Measurements from ENCODE around the gene NSMCE4A.

DNA sequence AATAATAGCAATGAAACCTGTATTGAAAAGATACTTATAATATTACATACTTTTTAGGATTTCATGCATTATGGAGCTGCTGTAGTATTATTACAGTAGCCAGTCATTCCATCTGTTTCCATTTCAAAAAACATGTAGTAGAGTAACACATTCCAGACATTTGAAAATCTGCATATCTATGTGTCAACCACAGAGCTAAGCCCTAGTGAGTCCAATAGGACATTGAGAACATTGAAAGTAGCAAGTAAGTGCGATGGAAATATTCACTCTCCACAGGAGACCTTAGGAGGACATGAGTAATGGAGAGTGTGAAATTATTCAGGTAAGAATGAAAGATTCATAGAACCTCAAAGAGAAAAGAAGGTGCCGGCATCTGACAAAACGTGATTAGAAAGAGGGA, 15.3 kb downstream of the NSMCE4A start:
- TF ChIP-seq, protein P1, sequence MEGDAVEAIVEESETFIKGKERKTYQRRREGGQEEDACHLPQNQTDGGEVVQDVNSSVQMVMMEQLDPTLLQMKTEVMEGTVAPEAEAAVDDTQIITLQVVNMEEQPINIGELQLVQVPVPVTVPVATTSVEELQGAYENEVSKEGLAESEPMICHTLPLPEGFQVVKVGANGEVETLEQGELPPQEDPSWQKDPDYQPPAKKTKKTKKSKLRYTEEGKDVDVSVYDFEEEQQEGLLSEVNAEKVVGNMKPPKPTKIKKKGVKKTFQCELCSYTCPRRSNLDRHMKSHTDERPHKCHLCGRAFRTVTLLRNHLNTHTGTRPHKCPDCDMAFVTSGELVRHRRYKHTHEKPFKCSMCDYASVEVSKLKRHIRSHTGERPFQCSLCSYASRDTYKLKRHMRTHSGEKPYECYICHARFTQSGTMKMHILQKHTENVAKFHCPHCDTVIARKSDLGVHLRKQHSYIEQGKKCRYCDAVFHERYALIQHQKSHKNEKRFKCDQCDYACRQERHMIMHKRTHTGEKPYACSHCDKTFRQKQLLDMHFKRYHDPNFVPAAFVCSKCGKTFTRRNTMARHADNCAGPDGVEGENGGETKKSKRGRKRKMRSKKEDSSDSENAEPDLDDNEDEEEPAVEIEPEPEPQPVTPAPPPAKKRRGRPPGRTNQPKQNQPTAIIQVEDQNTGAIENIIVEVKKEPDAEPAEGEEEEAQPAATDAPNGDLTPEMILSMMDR (IDR thresholded peaks at IDR 0.05) = no peak
- no peak for TF ChIP-seq POLR2AphosphoS5 (IDR thresholded peaks at IDR 0.05)
- TF ChIP-seq POLR2A (IDR thresholded peaks at IDR 0.05) = no peak
- TF ChIP-seq EP300 (IDR thresholded peaks at IDR 0.05) = no peak
